Suprapubic skin (tissue), 3 donors: ENCODE data around the gene SH3RF1.

Experiments
- POLR2A ChIP-seq, 2 donors: fragments of 450-650 bp; IDR thresholded peaks; one replicate each; pipeline ENCODE4 v1.6.1; 2017; ENCODE audit warnings: antibody characterized with exemption in 2 of 2, mild to moderate bottlenecking in 2 of 2, moderate library complexity in 2 of 2
- TF ChIP-seq, protein P1 (sequence below), 2 donors: fragments of 200-600 bp in 1 of 2; fragments of 450-650 bp in 1 of 2; sonication (generic) in 1 of 2; IDR thresholded peaks; one replicate each; pipeline ENCODE4 v1.5.1; 2016 to 2019; ENCODE audit warnings: antibody characterized with exemption in 2 of 2, mild to moderate bottlenecking in 1 of 2, moderate library complexity in 1 of 2

DNA sequence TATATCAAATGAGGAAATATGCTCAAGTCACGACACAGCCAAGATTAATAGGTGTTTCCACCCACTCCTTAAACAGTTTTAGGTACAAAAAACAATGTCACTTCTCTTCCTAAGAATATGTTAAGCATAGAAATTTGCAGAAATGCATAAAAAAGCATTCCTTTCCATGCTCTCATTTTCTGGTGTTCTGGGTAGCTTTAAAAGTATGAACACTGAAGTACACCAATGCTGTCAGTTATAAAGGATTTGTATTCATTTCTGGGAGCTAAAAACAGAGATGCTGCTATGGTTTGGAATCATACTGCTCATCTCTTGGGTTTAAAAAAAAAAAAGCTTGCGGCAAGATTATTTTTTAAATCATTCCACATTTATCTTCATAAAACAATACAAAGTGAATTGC is 20.8 kb downstream of the SH3RF1 start:
- no peak for TF ChIP-seq POLR2A (IDR thresholded peaks at IDR 0.05)
- TF ChIP-seq, protein P1, sequence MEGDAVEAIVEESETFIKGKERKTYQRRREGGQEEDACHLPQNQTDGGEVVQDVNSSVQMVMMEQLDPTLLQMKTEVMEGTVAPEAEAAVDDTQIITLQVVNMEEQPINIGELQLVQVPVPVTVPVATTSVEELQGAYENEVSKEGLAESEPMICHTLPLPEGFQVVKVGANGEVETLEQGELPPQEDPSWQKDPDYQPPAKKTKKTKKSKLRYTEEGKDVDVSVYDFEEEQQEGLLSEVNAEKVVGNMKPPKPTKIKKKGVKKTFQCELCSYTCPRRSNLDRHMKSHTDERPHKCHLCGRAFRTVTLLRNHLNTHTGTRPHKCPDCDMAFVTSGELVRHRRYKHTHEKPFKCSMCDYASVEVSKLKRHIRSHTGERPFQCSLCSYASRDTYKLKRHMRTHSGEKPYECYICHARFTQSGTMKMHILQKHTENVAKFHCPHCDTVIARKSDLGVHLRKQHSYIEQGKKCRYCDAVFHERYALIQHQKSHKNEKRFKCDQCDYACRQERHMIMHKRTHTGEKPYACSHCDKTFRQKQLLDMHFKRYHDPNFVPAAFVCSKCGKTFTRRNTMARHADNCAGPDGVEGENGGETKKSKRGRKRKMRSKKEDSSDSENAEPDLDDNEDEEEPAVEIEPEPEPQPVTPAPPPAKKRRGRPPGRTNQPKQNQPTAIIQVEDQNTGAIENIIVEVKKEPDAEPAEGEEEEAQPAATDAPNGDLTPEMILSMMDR (IDR thresholded peaks at IDR 0.05) = no peak
